Nephron progenitor cell (in vitro differentiated cells): ENCODE measurements around the gene LRRC8E.

ENCODE experiments used
- DNase-seq: peaks from one replicate; pipeline ENCODE4 v3.0.0; 2021
- H3K27ac Mint-ChIP-seq: 2 replicates; pipeline ENCODE4 v1.8.0; 2021; ENCODE audit warnings: mild to moderate bottlenecking, moderate library complexity, mixed read lengths
- H3K27me3 Mint-ChIP-seq: 2 replicates; pipeline ENCODE4 v1.8.0; 2021; ENCODE audit warnings: mild to moderate bottlenecking, low read depth, mixed read lengths; ENCODE audit not compliant: poor library complexity
- H3K36me3 Mint-ChIP-seq: 2 replicates; pipeline ENCODE4 v1.8.0; 2021; ENCODE audit warnings: low read depth, mixed read lengths
- H3K4me1 Mint-ChIP-seq: 2 replicates; pipeline ENCODE4 v1.8.0; 2021; ENCODE audit warnings: mixed read lengths
- H3K4me3 Mint-ChIP-seq: 2 replicates; pipeline ENCODE4 v1.8.0; 2021; ENCODE audit warnings: mild to moderate bottlenecking, moderate library complexity, mixed read lengths
- H3K9me3 Mint-ChIP-seq: 2 replicates; pipeline ENCODE4 v1.8.0; 2021; ENCODE audit warnings: mild to moderate bottlenecking, moderate library complexity, mixed read lengths
- TF ChIP-seq, protein P1 (sequence below): fragments of 200-600 bp; sonication (generic); IDR thresholded peaks from 2 replicates; pipeline ENCODE4 v1.5.0; 2021; ENCODE audit warnings: antibody characterized with exemption

The LRRC8E gene

GRCh38 chr19:7921967-7922835 lies 33.9 kb downstream of the LRRC8E start:
- TF ChIP-seq, protein P1, sequence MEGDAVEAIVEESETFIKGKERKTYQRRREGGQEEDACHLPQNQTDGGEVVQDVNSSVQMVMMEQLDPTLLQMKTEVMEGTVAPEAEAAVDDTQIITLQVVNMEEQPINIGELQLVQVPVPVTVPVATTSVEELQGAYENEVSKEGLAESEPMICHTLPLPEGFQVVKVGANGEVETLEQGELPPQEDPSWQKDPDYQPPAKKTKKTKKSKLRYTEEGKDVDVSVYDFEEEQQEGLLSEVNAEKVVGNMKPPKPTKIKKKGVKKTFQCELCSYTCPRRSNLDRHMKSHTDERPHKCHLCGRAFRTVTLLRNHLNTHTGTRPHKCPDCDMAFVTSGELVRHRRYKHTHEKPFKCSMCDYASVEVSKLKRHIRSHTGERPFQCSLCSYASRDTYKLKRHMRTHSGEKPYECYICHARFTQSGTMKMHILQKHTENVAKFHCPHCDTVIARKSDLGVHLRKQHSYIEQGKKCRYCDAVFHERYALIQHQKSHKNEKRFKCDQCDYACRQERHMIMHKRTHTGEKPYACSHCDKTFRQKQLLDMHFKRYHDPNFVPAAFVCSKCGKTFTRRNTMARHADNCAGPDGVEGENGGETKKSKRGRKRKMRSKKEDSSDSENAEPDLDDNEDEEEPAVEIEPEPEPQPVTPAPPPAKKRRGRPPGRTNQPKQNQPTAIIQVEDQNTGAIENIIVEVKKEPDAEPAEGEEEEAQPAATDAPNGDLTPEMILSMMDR: no peak
- Mint-ChIP-seq H3K4me3 (no peak overlapping the region), H3K27ac (no peak overlapping the region), H3K27me3 (peaks cover 26% of the 10 kb centered on the region), H3K9me3 (no peaks in the 10 kb centered on the region), H3K36me3 (peaks cover 4% of the 10 kb centered on the region), H3K4me1 (peaks cover 39% of the 10 kb centered on the region)
- no peak for DNase-seq

GRCh38 chr19:7922836-7923195 lies 34.5 kb downstream of the LRRC8E start:
- Mint-ChIP-seq H3K4me1 (peaks cover 39% of the 10 kb centered on the region), H3K36me3 (peaks cover 4% of the 10 kb centered on the region), H3K27me3 (peaks cover 20% of the 10 kb centered on the region), H3K9me3 (no peaks in the 10 kb centered on the region), H3K4me3 (no peak overlapping the region), H3K27ac (no peak overlapping the region)
- DNase-seq: no peak
- TF ChIP-seq, protein P1: no peak

- Mint-ChIP-seq H3K27ac (peak overlapping the region; percentile 54), H3K27me3 (peaks cover 13% of the 10 kb centered on the region), H3K4me3 (no peak overlapping the region)
These were observed 35.2 kb downstream of the LRRC8E start for GRCh38 chr19:7923295-7924191.

GRCh38 chr19:7924241-7924640 lies 35.9 kb downstream of the LRRC8E start:
- DNase-seq: no peak
- Mint-ChIP-seq H3K27me3 (peaks cover 6% of the 10 kb centered on the region), H3K4me1 (peaks cover 47% of the 10 kb centered on the region), H3K36me3 (peaks cover 4% of the 10 kb centered on the region), H3K27ac (no peak overlapping the region), H3K9me3 (no peaks in the 10 kb centered on the region), H3K4me3 (peak overlapping the region; percentile 67)
- TF ChIP-seq, protein P1: no peak

More at GRCh38 chr19:7923295-7924191, 35.2 kb downstream of the LRRC8E start:
- Mint-ChIP-seq H3K4me1 (peaks cover 40% of the 10 kb centered on the region), H3K9me3 (no peaks in the 10 kb centered on the region), H3K36me3 (peaks cover 4% of the 10 kb centered on the region)
- TF ChIP-seq, protein P1: no peak
- DNase-seq: no peak

GRCh38 chr19:7924651-7925170 lies 36.4 kb downstream of the LRRC8E start:
- TF ChIP-seq, protein P1: no peak
- Mint-ChIP-seq H3K4me3 (peak overlapping the region; percentile 57), H3K4me1 (peaks cover 46% of the 10 kb centered on the region), H3K27me3 (peaks cover 4% of the 10 kb centered on the region), H3K9me3 (no peaks in the 10 kb centered on the region), H3K36me3 (peaks cover 4% of the 10 kb centered on the region), H3K27ac (no peak overlapping the region)
- DNase-seq: no peak
